Upper lobe of right lung (tissue), 1 donor: ENCODE results near the gene PIPOX. TPM values are rescaled to one million over a fixed set of nuclear protein-coding genes. Genes with fewer than 3 reads are reported as not detected.

Experiments
- ATAC-seq: fragments of 200-7000 bp; cut with Tn5 transposase; one replicate; pipeline ENCODE4 v1.9.1; 2020; ENCODE audit warnings: mild to moderate bottlenecking, moderate library complexity
- DNase-seq: peaks from one replicate; pipeline ENCODE4 v3.0.0-alpha.2; 2020
- H3K27ac ChIP-seq: fragments of 200-600 bp; one replicate; pipeline ENCODE4 v1.8.0; 2022
- H3K27me3 ChIP-seq: fragments of 200-600 bp; one replicate; pipeline ENCODE4 v1.8.0; 2022; ENCODE audit warnings: mild to moderate bottlenecking
- H3K36me3 ChIP-seq: fragments of 200-600 bp; one replicate; pipeline ENCODE4 v1.8.0; 2022
- H3K4me1 ChIP-seq: fragments of 200-600 bp; one replicate; pipeline ENCODE4 v1.8.0; 2022
- H3K4me3 ChIP-seq: fragments of 200-600 bp; one replicate; pipeline ENCODE4 v1.8.0; 2022; ENCODE audit warnings: mild to moderate bottlenecking
- H3K9me3 ChIP-seq: fragments of 200-600 bp; one replicate; pipeline ENCODE4 v1.8.0; 2022
- intact Hi-C: fragments of 100-400 bp; cut with DNase I; formaldehyde crosslinking; loops from one replicate; pipeline ENCODE4 v1.11.0; 2022
- total RNA-seq: library from RNA; stranded (reverse); fragmentation: NEBNext Ultra II Directional; extraction: Animal tissue kit (Norgen Biotek cat#: 25700); gene quantifications from one replicate; pipeline ENCODE4 v1.2.1, GENCODE V29; 2021
- TF ChIP-seq, protein P1 (sequence below): fragments of 200-600 bp; IDR thresholded peaks from one replicate; pipeline ENCODE4 v1.8.0; 2022; ENCODE audit warnings: antibody characterized with exemption
- donor health status: DM: no; HTN: yes; CAD: no; lungs with severe emphysema.

PIPOX gene
- total RNA-seq, 1 donor from 2014 or later = 0.87 TPM

DNA sequence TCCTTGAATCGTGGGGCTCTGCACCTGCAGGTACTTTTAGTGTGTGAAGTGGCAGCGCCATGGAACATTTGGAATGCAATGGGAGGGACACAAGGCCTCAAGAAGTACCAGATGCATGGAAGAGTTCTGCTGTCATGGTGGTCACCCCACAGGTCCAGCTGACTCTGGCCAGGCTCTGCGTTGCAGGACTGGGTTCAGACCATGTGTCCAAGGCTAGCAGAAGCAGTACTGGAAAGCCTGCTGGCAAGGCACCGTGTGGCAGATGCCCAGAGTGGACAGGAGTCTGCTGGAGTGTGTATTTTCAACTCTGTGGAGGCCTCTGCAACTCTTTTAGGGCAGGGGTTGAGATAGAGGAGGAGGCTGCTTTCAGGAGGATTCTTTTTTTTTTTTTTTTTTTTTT is 2.1 kb downstream of the PIPOX start:
- Histone ChIP-seq H3K36me3 (no peaks in the 10 kb centered on the region), H3K4me3 (no peak overlapping the region), H3K4me1 (peaks cover 14% of the 10 kb centered on the region), H3K27ac (no peak overlapping the region), H3K27me3 (peaks cover under 1% of the 10 kb centered on the region), H3K9me3 (no peaks in the 10 kb centered on the region)
- ATAC-seq (no peak), DNase-seq (no peak)
- TF ChIP-seq, protein P1, sequence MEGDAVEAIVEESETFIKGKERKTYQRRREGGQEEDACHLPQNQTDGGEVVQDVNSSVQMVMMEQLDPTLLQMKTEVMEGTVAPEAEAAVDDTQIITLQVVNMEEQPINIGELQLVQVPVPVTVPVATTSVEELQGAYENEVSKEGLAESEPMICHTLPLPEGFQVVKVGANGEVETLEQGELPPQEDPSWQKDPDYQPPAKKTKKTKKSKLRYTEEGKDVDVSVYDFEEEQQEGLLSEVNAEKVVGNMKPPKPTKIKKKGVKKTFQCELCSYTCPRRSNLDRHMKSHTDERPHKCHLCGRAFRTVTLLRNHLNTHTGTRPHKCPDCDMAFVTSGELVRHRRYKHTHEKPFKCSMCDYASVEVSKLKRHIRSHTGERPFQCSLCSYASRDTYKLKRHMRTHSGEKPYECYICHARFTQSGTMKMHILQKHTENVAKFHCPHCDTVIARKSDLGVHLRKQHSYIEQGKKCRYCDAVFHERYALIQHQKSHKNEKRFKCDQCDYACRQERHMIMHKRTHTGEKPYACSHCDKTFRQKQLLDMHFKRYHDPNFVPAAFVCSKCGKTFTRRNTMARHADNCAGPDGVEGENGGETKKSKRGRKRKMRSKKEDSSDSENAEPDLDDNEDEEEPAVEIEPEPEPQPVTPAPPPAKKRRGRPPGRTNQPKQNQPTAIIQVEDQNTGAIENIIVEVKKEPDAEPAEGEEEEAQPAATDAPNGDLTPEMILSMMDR = no peak
- intact Hi-C loops = no loop called here

DNA sequence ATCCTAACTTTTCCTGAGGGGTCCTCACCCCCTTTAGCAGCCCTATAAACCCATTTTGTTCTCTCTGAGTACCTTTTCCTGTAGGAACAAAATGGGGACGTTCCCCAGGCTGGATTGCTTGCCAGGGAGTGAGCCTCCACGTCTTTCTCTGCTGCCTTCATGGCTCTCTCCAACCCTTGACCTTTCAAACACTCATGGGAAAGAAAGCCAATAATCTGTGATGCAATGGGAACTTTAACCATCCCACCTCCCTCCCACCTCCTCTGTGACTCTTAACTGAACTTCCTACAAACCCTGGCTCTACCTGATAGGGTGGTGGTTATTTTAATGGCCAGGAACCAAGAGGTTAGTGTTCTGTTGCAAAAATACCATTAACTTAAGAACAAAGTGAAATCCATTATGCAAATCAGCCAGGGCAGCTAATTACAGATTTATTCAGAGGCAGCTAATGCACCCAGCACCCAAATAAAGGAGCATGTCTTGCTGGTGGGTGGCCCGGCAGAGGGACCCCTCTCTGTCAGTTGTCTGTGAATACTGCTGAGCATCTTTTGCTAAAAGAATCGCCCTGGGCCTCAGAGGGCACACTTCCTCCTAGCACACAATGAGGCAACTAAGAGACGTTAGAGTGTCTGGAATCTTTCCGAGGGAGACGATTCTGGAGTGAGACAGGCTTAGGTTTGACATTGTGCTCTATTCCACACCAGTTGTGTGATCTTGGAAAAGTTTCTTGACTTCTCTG is 3.0 kb downstream of the PIPOX start:
- no peak for ATAC-seq

DNA sequence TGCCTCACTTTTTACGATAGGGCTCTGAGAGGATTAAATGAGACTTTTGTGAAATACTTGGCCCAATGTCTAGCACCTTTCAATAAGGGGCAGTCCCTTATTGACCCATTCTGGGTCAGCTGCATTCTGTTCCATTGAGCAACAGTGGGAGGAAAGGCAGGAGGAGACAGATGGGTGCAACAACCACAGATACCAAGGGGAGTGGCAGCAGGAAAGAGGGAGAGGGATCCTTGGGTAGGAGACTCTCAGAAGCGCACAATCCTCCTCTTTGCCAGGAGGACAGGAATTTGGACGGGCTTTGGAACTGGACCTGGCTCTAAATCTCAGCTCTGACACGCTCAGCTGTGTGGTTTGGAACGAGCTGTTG is 3.5 kb downstream of the PIPOX start:
- Histone ChIP-seq H3K4me1 (peaks cover 14% of the 10 kb centered on the region), H3K27ac (no peak overlapping the region), H3K4me3 (no peak overlapping the region), H3K27me3 (no peaks in the 10 kb centered on the region), H3K36me3 (no peaks in the 10 kb centered on the region), H3K9me3 (no peaks in the 10 kb centered on the region)
- TF ChIP-seq, protein P1 = no peak
- intact Hi-C loops = no loop called here
- ATAC-seq (no peak), DNase-seq (no peak)

More for the DNA sequence above, 3.0 kb downstream of the PIPOX start:
- TF ChIP-seq, protein P1 = no peak
- H3K9me3 ChIP-seq = no peaks in the 10 kb centered on the region
- intact Hi-C loops = no loop called here
- H3K27me3 ChIP-seq = no peaks in the 10 kb centered on the region
- no peaks in the 10 kb centered on the region for H3K36me3 ChIP-seq
- H3K4me3 ChIP-seq = no peak overlapping the region
- DNase-seq = no peak
- H3K27ac ChIP-seq = no peak overlapping the region
- peaks cover 14% of the 10 kb centered on the region for H3K4me1 ChIP-seq

DNA sequence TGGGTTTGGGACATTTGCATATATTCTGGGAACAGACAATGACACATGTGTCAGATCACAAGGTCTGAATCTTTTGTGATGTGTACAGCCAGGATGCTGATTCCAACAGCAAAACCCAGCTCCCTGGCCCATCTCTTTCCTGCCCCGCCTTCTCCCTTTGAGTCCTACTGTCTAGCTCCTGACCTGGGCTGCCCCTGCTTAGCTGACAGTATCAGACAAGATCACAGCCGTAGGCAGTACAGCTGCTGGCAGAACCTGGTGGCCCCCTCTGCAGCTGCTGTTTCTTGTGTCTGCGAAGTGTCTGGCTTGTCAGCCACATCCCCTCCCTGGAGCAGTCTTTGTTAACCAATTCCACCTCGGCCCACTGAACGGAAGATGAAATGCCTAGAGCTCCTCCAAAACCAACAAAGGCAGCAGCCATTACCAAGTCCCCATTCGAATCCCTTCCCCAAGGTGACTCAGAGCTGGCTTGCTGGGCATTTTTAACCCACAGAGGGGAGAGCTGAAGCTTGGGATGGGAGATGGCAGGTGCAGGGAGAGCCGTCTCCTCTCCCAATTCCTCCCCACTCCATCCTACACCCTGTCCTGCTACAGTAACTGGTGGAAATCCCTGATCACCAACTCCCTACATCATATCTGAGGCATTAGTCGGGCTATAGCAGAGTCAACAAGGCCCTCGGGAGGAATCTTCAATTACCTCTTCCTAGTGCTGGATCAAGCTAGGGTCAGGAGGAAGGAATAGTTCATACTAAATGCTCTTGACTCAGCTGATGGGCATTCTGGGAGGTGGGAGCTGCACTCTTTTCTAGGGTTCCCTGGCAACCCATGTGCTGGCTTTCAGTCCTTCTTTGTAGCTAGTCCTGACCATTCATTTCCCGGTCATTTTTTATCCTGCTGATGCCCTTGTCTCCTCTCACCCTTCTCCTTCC is 5.8 kb downstream of the PIPOX start:
- no peak for ATAC-seq
- TF ChIP-seq, protein P1 = no peak

DNA sequence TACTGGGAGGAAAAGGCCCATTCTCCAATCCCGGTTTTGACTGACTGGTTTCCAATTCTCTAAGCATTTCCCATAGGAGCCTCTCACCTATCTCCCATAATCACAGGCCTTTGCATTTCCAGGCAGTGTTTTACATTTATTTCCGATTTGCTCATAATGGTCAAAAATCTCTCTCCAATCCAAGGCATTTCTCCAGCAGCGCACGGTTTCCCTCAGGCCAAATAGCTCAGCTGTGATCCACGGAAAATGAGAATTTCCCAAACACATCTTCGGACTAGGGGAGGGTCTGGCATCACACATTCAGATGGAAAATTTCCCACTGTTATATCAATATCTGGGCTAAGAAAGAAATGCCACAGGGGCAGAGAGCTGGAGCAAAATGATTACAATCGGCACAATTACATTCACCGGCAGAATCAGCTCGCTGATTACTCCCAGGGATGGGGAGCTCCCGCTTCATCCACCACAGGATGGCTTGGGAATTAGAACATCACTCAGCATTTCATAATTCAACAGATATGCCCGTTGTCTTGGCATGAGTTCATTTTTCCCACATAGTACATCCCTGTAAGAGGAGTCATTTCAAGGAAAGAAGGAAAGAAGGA is 6.7 kb downstream of the PIPOX start:
- no peak for ATAC-seq
- intact Hi-C loops = no loop called here
- Histone ChIP-seq H3K27me3 (no peaks in the 10 kb centered on the region), H3K9me3 (no peaks in the 10 kb centered on the region), H3K27ac (no peak overlapping the region), H3K4me1 (no peaks in the 10 kb centered on the region), H3K36me3 (no peaks in the 10 kb centered on the region), H3K4me3 (no peak overlapping the region)
- no peak for DNase-seq
- TF ChIP-seq, protein P1 = no peak

More for the DNA sequence above, 5.8 kb downstream of the PIPOX start:
- intact Hi-C loops = no loop called here
- no peaks in the 10 kb centered on the region for H3K27me3 ChIP-seq
- H3K4me1 ChIP-seq = no peaks in the 10 kb centered on the region
- H3K9me3 ChIP-seq = no peaks in the 10 kb centered on the region
- no peak for DNase-seq
- no peak overlapping the region for H3K4me3 ChIP-seq
- no peak overlapping the region for H3K27ac ChIP-seq
- H3K36me3 ChIP-seq = no peaks in the 10 kb centered on the region
